Measurements from ENCODE around the gene DCAF15. TPM values are rescaled to one million over a fixed set of nuclear protein-coding genes. Genes with fewer than 3 reads are reported as not detected.
A peak's percentile ranks its signal among the peaks of the same experiment; 100 is the strongest.

DCAF15 gene
- 20.6 TPM for total RNA-seq

GRCh38 chr19:13952154-13952930 lies at the start of gene DCAF15:
Gene DCAF15, plus strand, starts transcription at chr19:13952509. Its CDS starts 4 bp downstream, at chr19:13952513.
- no peak for TF ChIP-seq CTCF (IDR thresholded peaks at IDR 0.05)
- peak; percentile 83 to 92 for TF ChIP-seq POLR2AphosphoS5 (IDR thresholded peaks at IDR 0.05; ENCODE audit: insufficient read depth in 1 of 2, low read depth in 1 of 2)
- TF ChIP-seq POLR2A (IDR thresholded peaks at IDR 0.05) = peak in 1 of 2 donors; percentile 43
- intact Hi-C loops (cut with DNase I) = no loop called here

DNA sequence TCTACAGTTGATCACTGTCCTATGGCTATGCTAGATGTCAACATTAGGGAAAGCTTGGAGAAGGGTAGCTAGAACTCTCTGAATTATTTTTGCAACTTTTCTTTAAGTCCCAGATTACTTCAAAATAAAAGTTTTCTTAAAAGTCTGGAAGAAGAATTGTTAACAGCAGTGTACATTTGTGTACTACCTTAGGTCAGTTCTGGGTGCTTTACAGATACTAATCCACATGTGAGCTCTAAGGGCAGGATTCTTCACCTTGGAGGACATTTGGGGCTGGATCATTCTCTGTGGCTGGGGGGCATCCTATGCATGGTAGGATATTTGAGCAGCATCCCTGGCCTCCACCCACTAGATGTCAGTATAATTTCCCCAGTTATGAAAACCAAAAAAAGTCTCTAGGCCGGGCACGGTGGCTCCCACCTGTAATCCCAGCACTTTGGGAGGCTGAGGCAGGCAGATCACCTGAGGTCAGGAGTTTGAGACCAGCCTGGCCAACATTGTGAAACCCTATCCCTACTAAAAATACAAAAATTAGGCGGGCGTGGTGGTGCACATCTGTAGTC lies 49.2 kb upstream of the DCAF15 start:
- DNase-seq (ENCODE audit: extremely low spot score in 2 of 2) = no peak
- no peaks in the 10 kb centered on the region for H3K9me3 ChIP-seq
- H3K27ac ChIP-seq = no peak overlapping the region
- peaks cover 19% of the 10 kb centered on the region for H3K4me1 ChIP-seq
- no peak overlapping the region for H3K4me3 ChIP-seq
- TF ChIP-seq POLR2AphosphoS5 (IDR thresholded peaks at IDR 0.05; ENCODE audit: insufficient read depth in 1 of 2, low read depth in 1 of 2) = no peak
- no peak for TF ChIP-seq CTCF (IDR thresholded peaks at IDR 0.05)
- TF ChIP-seq POLR2A (IDR thresholded peaks at IDR 0.05) = no peak
- intact Hi-C loops (cut with DNase I) = no loop called here
- no peaks in the 10 kb centered on the region for H3K27me3 ChIP-seq
- no peaks in the 10 kb centered on the region for H3K36me3 ChIP-seq

More at GRCh38 chr19:13952154-13952930, at the start of gene DCAF15:
- H3K27me3 ChIP-seq = no peaks in the 10 kb centered on the region
- H3K4me1 ChIP-seq = peaks cover 12% of the 10 kb centered on the region
- no peaks in the 10 kb centered on the region for H3K9me3 ChIP-seq
- peaks cover 0 to 26% of the 10 kb centered on the region in 2 donors for H3K36me3 ChIP-seq
- H3K4me3 ChIP-seq = peak within 1 kb of the TSS; percentile 83 to 89
- DNase-seq (ENCODE audit: extremely low spot score in 2 of 2) = peak; percentile 100
- H3K27ac ChIP-seq = peak within 1 kb of the TSS; percentile 70

- peak; percentile 28 to 58 for TF ChIP-seq POLR2AphosphoS5 (IDR thresholded peaks at IDR 0.05; ENCODE audit: insufficient read depth in 1 of 2, low read depth in 1 of 2)
- TF ChIP-seq CTCF (IDR thresholded peaks at IDR 0.05) = no peak
- no peak for DNase-seq (ENCODE audit: extremely low spot score in 2 of 2)
- Histone ChIP-seq H3K27me3 (no peaks in the 10 kb centered on the region), H3K4me3 (peak within 1 kb of the TSS; percentile 79 to 99), H3K9me3 (no peaks in the 10 kb centered on the region), H3K27ac (peak within 1 kb of the TSS; percentile 93), H3K36me3 (no peaks in the 10 kb centered on the region), H3K4me1 (peaks cover 19% of the 10 kb centered on the region)
- intact Hi-C loops (cut with DNase I) = no loop called here
These were observed 46.4 kb upstream of the DCAF15 start, which contains the start of the genes BRME1 and CC2D1A for GRCh38 chr19:13905634-13906520. Gene BRME1, minus strand, starts transcription at chr19:13906117. Its CDS starts 1,225 bp downstream, at chr19:13904892. Gene CC2D1A, plus strand, starts transcription at chr19:13906201. Its CDS starts 241 bp downstream, at chr19:13906442.

GRCh38 chr19:13906521-13906904 lies 45.8 kb upstream of the DCAF15 start:
- Histone ChIP-seq H3K4me3 (peak overlapping the region; percentile 79 to 99), H3K4me1 (peaks cover 19% of the 10 kb centered on the region), H3K36me3 (no peaks in the 10 kb centered on the region), H3K27me3 (no peaks in the 10 kb centered on the region), H3K27ac (peak overlapping the region; percentile 93), H3K9me3 (no peaks in the 10 kb centered on the region)
- intact Hi-C loops (cut with DNase I) = no loop called here
- DNase-seq (ENCODE audit: extremely low spot score in 2 of 2) = no peak
- TF ChIP-seq POLR2AphosphoS5 (IDR thresholded peaks at IDR 0.05; ENCODE audit: insufficient read depth in 1 of 2, low read depth in 1 of 2) (no peak), POLR2A (IDR thresholded peaks at IDR 0.05) (no peak), CTCF (IDR thresholded peaks at IDR 0.05) (no peak)
